Stimulated activated CD4-positive, alpha-beta T cell treated with anti-CD3 and anti-CD28 coated beads, Interleukin-4, amount 100 ng/mL, for 24 hours (primary cell): ENCODE results near the gene EMC7.
"Not testable (repeated sequence)": the region's sequence is repeated elsewhere in the genome, so short reads cannot be mapped to it uniquely, and the experiment has no call there.

ENCODE experiments used
- DNase-seq: peaks from one replicate; pipeline ENCODE4 v3.0.0-alpha.2; 2020

Gene EMC7

DNA sequence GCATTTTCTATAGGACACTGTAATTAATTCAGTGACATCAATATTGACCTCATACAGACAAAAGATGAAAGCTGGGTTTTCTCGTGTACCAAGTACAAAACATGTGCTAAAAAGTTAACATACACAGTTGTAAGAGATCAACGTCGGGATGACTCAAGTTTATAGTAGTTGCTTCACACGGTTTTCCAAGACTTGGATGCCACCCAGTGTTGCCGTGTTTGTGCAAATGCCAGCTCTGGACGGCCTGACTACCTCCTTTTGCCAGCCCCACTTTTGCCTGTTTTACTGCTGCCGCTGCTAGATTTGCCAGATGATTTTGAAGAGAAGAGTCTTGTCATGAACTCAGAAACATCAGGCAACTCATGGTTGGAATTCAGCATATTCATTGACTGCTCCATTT is 17.6 kb downstream of the EMC7 start:
- no peak for DNase-seq

DNA sequence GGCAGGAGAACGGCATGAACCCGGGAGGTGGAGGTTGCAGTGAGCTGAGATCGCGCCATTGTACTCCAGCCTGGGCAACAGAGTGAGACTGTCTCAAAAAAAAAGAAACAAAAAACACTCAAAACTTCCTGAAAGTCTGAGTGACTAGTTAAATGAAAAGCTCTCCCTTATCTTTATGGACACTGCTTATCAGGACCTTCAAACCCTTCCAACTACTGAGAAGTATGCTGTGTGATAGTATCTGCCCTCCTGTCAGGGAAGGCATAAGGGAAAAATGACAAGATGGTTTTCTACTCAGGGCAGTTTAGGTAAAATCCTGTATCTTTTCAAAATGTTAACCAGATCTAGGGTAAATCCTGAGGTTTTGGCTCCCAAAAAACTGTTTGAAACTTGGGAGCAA is 21.8 kb downstream of the EMC7 start:
- no peak for DNase-seq

DNA sequence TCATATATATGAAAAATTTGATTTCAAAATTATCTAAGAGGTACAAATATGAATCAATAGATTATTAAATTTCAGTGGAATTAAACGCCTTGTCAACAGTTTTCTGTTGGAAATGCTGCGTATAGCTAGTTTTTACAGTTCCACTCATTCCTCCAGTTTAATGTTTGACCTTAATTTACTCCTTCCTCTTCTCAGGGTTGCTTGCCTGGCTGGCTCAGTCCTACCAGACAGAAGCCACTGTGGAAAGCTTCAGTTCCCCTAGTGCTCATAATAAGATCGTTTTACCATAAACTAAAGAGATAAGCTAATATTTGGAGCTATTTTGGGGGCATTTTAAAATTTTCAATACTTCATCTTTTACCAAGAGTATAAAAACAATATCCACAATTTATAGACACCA is 22.8 kb downstream of the EMC7 start:
- DNase-seq = no peak

DNA sequence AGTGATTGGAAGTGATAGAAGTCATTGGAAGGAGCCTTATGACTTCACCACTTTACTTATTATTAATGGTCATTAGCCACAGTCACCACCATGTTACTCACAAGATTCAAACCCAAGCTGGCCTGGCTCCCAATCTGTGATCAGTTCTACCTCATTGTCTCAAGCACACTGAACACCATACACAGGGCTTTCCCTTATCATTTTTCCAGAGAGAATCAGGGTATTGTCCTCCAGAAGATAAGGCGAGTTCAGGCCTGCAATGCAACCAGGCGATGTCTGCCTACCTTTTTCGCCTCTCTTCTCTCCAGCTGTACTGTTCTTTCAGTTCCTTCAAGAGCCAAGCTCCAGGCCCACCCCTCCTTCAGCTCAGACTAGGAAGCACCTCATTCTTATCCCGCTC is 24.9 kb downstream of the EMC7 start:
- no peak for DNase-seq

DNA sequence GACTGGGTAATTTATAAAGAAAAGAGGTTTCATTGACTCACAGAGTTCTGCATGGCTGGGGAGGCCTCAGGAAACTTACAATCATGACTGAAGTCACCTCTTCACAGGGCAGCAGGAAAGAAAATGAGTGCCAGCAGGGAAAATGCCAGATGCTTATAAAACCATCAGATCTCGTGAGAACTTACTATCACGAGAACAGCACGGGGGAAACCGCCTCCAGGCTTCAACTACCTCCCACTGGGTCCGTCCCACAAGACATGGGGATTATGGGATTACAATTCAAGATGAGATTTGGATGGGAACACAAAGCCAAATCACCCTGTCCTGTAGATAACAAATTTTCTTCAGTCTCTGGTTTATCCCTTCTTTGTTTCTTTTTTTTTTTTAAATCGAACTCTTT is 31.7 kb downstream of the EMC7 start:
- no peak for DNase-seq

DNA sequence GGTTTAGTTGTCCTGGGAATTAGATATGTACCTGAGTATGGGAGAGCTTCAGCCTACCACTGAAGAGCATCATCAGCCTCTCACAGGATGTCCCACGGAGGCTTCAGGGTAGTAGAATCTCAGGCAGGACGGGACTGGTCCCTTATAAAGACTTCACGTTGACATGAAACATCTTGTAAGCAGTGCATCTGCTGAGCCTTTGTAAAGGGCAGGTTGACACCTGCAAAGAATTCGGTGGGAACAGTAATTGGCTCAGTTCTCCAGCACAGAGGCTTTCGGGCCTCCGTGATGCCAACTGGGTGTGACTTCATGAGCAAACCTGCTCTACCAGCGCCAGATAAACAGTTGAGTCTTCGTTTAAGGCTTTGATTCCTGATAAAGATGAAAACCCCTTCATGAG is 35.7 kb downstream of the EMC7 start:
- no peak for DNase-seq

DNA sequence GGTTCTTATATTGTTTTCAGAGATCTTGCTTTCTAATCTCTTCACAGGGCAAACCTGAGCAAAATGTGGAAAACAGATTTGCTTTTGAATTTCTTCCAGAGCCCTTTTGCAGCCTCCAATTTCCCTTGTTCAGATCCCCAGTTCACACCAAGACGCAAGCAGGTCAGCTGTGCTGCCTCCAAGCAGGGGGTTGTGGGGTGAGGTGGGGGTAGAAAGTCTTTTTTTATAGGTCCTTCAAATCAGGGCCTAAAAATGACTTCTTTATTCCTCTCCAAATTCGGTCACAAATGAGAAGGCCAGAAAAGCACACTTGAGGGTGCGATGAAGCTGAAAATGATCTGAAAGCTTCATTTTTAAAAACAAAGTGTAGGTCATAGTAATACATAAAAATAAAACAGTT is 36.4 kb downstream of the EMC7 start:
- no peak for DNase-seq

DNA sequence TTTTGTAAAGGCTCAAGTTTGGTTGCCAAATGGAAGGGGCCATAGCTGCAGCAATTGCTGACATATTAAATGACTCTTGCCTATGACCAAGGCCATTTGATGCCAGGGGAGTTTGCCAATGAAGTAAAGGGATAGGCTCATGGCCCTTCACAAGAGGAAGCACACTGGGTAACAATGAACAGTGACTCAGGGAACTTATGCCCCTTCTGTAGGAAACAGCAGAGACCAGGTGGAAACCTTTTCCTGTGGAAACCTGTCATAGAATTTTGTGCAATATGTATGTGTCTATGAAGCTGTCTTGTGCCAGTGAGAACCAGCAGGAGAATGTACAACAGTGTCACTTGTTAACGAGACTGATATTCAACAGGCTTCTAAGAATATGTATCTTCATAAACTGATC is 37.2 kb downstream of the EMC7 start:
- DNase-seq = no peak

DNA sequence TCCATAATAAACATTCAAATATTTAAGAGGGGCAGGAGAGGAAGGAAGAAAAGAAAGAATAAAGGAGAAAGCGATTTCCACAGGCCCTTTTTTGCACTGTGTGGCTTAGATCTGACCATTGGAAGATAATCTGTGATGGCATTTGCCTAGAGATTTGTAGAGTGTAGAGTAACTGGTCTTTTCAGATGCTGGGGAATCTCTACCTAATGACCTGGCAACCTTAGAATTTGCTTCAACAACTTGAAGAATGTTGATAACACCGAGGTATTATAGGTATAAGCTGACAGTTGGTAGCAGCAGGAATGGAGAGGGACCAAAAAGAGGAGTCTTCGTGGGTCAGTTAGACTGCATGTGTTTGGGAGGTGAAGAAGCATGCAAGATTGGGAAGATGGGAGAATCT is 41.7 kb downstream of the EMC7 start:
- DNase-seq = no peak

DNA sequence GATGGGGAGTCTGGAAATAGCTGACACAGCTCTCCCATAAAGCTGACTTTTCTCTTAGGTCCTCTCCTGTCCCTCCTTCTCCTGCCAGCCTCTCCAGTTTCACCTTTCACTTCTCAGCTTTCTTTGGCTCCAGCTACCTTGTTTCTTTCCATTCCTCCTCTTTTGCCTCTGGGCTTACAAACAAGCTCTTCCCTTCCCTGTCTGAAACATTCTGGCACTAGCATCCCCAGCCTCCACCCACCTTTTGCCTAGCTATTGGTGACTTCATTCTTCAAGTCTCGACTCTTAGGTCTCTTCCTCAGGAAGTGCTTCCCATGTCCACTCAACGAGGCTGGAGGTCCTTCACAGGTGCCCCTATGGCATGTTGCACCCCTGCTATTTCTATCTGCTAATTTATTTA is 42.2 kb downstream of the EMC7 start:
- no peak for DNase-seq

DNA sequence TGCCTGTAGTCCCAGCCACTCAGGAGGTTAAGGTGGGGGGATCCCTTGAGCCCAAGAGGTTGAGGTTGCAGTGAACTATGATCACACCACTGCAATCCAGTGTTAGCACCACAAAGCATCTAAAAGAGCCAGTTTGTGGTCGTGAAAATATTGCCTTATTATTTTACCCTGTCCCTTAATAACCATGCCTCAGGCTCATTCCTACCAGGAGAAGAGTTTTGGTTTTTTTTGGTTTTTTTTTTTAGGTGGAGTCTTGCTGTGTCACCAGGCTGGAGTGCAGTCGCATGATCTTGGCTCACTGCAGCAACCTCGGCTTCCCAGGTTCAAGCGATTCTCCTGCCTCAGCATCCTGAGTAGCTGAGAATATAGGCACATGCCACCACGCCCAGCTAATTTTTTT is 44.8 kb downstream of the EMC7 start:
- DNase-seq = no peak

DNA sequence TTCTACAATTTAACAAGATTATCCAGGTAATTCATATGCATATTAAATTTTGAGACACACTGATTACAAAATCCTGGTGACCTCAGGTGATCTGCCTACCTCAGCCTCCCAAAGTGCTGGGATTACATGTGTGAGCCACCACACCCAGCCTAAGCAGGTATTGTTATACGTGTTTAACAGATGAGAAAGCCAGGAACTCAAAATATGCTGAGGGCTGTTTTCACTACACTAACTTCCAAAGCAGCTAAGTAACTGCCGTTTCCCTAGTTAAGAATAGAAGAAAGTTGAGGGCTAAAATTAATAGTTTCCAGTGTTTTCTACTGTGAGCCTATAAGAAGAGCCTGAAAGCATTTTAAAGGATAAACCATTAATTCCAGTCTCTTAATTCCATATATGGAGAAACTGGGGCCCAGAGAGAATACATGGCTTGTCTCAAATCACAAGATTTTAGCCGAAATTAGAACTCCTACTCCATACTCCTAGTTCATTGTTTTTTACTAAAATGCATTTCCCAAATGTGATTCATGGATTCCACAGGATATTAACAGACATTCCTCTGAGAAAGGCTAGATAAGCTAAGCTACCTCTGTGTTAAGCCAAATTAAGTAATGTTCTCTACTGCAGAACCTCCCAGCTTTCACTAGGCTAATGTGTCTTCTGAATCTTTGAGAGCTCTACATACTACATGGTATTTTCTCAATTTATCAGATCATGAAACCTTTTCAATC is 45.6 kb downstream of the EMC7 start:
- DNase-seq = no peak

DNA sequence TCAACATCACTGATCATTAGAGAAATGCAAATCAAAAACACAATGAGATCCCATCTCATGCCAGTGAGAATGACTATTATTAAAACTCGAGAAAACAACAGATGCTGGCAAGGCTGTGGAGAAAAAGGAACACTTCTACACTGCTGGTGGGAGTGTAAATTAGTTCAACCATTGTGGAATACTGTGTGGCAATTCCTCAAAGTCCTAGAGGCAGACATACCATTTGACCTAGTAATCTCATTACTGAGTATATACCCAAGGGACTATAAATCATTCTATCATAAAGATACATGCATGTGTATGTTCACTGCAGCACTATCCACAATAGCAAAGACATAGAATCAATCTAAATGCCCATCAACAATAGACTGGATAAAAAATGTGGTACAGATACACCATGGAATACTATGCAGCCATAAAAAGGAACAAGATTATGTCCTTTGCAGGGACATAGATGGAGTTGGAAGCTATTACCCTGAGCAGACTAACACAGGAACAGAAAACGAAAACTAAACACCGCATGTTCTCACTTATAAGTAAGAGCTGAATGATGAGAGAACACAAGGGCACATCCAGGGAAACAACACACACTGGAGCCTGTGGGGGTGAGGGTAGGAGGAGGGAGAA is 47.5 kb downstream of the EMC7 start:
- no peak for DNase-seq

DNA sequence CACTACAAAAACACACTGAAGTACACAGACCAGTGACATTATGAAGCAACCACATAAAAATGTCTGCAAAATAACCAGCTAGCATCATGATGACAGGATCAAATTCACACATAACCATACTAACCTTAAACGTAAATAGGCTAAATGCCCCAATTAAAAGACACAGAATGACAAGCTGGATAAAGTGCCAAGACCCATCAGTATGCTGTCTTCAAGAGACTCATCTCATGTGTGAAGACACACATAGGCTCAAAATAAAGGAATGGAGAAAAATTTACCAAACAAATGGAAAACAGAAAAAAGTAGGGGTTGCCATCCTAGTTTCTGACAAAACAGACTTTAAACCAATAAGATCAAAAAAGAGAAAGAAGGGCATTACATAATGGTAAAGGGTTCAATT is 51.3 kb downstream of the EMC7 start:
- DNase-seq = not testable (repeated sequence)

DNA sequence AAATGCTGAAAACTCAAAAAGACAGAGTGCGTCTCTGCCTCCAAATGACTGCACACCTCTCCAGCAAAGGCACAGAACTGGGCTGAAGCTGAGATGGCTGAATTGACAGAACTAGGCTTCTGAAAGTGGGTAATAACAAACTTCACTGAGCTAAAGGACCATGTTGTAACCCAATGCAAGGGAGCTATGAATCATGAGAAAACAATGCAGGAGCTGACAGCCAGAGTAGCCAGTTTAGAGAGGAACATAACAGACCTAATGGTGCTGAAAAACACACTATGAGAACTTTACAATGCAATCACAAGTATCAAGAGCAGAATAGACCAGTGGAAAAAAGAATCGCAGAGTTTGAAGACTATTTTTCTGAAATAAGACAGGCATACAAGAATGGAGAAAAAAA is 52.5 kb downstream of the EMC7 start:
- DNase-seq = no peak

DNA sequence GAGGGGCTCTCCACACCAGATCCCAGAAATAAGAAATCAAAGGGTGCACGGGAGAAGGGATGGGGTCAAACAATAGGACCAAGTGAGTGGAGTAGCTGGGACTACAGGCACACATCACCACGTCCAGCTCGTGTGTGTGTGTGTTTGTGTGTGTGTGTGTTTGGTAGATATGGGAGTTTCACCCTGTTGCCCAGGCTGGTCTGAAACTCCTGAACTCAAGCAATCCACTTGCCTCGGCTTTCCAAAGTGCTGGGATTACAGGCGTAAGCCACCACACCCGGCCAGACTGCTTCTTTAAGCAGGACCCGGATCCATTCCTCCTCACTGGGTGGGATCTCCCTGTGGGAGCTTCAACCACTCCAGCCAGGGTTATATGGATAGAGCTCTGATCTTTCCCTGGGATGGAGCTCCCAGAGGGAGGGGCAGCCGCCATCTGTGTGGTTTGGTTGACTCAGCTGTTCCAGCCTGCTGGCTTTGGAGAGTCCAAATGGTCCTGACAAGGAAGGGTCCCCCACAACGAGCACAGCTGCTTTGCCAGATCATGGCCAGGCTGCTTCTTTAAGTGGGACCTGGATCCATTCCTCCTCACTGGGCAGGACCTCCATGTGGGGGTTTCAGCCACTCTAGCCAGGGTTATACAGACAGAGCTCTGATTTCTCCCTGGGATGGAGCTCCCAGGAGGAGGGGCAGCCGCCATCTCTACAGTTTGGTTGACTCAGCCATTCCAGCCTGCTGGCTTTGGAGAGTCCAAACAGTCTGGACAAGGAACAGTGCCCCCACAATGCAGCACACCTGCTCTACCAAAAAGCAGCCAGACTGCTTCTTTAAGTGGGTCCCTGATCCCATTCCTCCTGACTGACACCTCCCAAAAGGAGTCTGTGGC is 53.5 kb downstream of the EMC7 start:
- DNase-seq = no peak

DNA sequence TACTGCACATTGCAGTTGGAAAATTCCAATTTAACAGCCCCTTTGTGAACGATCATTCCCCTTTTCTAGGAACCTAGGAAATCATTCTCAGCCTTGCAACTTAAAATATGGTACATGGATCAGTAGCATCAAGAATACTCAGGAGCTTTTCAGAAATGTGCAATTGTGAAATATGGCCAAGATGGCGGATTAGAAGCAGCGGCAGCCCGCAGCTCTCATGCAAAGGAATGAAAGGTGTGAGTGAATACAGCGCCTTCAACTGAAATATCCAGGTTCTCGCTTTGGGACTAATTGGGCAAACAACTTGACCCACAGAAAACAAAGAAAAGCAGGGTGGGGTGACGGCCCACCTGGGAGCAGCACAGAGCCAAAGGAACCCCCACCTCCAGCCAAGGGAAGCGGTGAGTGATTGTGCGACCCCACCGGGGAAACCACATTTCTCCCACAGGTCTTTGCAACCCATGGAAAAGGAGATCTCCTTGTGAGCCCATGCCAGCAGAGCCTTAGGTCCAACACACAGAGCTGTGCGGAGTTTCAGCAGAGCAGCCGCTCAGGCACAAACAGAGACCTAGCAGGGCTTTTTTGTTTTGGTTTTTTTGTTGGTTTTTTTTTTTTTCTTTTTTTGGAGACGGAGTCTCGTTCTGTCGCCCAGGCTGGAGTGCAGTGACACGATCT is 55.1 kb downstream of the EMC7 start:
- no peak for DNase-seq

DNA sequence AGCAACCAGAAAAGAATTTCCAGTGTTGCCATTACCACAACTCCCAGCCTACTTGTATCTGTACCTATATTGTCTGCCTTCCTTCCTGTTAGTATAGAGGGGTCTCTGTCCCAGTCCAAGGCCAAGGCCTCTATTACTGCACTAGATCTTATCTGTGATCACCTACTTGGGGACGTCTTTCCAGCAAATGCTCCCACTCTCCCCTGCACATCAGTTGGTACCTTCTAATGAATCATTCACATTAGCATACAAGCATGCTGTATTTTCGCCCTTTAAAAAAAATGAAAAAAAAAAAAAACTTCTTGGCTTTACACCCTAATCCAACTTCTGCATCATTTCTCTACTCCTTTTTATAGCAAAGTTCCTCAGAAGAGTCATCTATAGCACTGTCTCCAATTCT is 57.8 kb downstream of the EMC7 start:
- DNase-seq = no peak

DNA sequence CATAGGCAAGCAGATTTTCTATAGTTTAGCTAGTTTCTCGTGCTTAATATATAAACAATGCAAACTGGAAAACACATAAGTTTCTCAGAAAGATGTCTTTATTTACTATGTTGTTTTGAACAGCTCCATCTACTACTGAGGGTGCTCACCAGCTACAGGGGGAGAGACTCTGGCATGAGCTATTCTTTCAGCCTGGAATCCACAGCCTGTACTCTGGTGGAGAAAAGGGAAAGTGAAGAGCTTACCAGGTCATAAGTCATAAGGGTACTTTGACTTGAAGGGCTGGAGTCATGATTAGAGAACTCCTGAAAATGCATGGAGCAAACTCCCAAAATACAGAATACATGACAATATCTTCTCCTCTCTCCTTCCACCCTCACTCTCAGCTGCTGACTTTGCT is 58.3 kb downstream of the EMC7 start:
- no peak for DNase-seq

DNA sequence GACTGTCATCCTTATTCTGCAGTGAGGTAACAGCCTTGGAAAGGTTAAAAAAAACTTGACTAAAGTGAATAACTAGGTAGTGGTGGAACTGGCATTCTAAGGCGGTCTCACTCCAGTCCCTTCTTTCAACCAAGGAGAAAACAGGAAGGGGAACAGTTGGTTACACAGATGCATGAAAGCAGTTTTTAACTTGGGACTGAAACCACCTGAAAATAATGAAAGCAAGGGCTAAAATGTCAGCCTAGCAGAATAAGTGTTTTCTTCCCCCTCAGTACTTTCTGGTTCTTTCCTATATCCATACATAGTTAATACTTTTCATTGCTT is 61.9 kb downstream of the EMC7 start:
- no peak for DNase-seq

DNA sequence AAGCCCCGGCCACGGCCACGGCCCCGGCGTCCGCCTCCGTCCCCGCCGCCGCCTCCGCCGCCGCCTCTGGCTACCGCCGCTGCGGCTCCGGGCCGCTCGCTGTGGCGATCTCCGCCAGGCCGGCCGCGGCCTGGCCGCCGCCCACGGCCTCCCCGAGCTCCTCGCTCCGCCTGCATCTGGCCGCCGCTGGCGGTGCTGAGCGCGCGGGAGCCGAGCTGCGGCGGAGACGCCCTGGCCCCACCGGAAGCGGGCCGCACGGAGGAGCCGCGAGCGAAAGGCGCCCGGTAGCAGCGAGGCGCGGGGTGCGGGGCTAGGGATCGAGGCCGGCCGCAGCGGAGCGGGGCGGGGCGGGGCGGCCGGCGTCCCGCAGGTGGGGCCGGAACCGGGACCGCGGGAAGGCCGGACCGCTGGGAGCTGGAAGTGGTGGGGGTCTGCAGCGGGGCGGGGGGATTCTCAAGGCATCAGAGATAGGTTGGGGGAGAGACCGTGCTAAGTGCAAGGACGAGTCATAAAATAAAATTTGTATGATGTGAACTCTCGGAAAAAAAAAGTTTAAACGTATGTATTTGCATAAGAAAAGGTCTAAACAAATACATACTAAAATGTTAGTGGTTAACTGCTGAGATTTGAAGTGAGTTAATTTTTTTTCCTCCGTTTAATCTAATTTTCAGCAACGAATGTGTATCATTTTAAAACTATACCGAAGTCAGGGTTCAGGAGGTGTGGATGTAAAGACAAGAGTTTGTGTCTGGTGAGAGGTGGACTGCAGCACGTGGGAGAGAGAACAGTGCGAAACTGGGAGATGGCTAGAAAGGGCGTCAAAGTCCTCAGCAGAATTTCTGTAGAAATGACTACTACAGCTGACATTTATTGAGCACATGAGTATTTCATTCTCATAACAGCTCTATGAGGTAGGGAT is 62.5 kb downstream of the EMC7 start, which contains the start of gene AVEN:
Gene AVEN (minus strand): TSS at position 334 of the 919 bp plus-strand sequence. CDS start 158 bp downstream, at position 176.
- peak; percentile 66 for DNase-seq
